HG02840 (cell line): ENCODE measurements around the gene TTLL7.
"Not testable (repeated sequence)": the region's sequence is repeated elsewhere in the genome, so short reads cannot be mapped to it uniquely, and the experiment has no call there.

Experiments used
- ATAC-seq: cut with Tn5 transposase; IDR thresholded peaks from one replicate; pipeline ENCODE4 v1.9.1; 2021; ENCODE audit warnings: mild to moderate bottlenecking, moderate library complexity, moderate number of reproducible peaks; ENCODE audit not compliant: unreplicated experiment, low FRiP score

Gene TTLL7

DNA sequence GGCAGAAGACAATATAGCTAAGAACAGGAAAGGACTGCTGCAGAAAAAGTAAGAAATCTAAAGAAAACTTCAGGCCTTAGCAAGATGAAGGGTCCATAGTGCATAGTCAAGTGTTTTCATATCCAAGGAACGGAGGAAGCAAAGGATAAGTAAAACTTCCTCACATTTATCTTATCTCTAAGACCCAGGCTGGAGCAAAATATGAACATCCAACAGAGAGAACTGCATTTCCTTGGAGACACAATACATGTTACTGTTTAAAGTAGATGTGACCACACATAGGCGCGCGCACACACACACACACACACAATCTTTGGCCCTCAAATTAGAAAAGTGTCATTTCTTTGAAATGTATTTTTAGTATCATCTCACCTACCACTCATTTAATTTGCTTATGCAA is 66.7 kb downstream of the TTLL7 start:
- ATAC-seq: no peak

DNA sequence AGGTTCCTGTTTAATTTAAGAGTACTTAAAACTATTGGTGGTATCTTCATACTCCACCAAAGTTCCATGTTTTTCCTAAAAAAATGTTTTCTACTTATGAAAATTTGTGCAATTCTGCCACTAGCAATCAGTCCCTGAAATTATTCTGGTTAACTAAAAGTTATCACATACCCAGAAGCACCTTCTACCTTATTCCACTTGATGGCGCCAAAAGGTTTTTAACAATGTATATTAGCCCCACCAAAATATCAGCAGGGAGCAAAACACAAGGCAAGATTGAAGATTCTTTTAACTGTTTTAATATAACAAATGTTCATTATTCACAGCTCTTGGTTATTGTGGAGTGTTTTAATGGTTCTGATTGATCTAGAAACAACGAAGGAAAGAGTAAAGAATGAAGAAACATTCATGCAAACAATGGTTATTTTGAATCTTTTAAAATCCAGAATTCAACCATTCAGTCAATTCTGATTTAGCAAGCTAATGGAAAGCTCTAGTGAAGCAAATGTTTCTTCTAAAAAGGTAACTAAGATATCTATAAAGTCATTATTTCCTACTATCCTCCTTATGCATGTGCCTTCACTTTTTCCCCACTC is 67.2 kb downstream of the TTLL7 start:
- no peak for ATAC-seq

DNA sequence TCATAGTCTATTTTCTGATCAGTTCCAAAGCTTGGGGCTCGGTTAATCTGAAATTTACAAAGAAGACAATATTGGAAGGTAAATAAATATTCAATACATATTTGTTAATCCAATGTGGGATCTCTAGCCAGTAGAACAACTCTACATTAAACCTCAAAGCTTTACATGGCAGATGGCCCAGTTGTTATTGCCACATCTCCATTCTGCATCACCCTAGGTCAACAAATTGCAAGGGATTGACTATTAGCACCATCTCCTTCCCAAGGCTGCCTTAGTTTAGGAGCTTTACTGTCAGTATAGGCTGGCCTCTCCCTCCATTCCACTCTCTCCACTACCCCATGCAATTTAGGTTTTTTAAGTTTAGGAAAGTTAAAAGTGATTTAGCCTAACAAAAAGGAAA is 69.7 kb downstream of the TTLL7 start:
- no peak for ATAC-seq

DNA sequence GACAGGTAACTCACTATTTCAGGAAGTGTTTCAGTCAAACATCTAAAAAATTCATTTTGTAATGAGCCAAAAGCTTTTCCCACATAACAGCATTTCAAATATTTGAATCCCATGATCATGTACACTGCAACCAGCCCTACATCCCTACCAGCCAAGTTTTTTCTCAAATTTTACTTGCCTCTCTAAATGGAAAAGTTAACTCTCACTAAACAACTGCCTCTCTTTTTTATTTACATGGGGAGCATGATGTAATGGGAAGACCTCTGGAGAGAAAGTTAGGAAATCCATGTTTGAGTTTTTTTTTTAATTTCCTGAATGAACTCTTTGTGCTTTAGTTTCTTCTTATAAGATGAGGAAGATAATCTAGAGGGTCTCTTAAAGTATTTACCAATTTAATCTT is 70.5 kb downstream of the TTLL7 start:
- ATAC-seq: no peak

DNA sequence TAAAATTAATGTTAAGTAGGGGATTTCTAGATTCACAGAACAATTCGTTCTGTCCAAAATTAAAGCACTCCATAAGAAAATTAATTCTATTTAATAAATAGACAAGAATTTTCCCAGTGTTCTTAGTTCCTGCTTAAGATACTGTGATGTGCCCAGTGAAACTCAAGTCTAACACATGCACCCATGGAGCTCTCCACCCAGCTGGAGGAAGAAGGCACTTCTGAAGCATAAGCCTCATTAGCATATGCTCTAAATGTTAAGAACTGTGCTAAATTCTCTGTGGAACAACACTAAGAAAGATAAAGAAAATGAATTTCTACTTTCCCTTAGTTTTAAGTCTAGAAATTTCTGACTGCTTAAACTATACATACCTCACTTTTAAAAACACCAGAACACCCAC is 71.2 kb downstream of the TTLL7 start:
- no peak for ATAC-seq

DNA sequence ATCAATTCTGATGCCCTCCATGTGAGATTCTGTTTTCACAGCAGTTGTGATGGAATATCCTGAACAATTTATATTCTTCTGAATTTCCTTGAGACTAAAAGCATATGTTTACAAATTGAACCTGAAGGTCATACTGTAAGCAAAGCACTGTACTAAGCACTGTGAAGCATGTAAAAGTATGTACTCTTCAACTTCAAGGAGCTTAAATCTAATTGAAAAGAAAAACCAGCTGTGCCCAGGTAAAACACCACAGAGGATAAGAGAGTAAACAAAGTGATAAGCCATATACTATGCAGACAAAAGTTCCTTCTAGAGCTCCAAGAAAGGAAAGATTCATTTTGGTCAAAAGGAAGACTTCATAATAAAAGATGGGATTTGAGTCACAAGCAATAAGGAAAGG is 71.9 kb downstream of the TTLL7 start:
- ATAC-seq: no peak

DNA sequence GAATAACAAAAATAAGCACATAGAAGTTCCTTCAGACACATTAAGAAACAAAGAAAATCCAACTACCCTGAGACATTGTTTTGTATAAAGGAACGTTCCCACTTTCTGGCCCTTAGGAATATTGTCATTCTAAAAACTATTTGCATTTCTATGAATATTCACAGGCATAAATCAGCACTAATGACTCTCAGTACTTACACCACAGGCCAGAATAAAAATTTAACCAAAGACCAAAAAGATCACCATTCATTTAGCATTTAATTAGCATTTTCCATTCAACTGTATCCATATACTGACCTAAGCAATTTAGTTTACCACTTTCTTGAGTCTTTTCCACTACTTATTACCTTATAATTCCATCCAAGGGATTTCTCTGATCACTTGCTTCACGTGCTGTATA is 75.4 kb downstream of the TTLL7 start:
- no peak for ATAC-seq

DNA sequence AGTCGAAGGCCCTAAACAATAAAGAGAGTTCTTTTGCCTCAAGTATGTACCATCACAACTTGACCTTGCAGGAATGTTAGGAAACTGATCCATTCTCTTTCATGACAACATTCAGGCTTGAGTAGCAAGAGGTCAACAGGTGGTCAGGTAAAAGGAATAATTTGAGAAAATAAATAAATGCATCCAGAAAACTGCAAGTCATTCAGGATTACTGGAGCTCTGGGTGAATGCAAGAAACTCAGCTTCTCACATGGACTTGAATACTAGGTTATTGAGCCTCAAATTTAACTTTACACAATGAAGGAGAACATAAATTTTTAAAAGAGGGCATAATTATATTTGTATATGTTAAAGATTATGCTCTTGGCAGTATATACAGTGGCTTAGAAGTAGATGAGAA is 76.5 kb downstream of the TTLL7 start:
- ATAC-seq: no peak

DNA sequence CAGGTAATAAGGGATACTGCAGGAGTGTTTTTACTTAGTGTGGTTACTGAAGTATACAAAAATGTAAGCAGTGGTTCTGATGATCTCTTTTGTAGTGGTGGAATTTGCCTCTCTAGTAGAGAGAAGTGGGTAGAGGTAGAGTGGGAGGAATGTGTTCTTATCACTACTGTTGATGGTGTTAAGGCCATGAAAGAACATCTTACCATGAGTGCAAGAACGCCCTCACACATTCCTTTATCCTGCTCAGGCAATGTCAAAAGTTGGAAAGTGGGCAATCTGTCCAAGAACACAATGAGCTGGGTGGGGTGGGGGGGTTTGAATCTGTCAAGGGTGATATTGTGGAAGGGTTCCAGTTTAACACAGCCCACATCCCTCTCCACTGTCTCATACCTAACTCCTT is 78.6 kb downstream of the TTLL7 start:
- ATAC-seq: no peak

DNA sequence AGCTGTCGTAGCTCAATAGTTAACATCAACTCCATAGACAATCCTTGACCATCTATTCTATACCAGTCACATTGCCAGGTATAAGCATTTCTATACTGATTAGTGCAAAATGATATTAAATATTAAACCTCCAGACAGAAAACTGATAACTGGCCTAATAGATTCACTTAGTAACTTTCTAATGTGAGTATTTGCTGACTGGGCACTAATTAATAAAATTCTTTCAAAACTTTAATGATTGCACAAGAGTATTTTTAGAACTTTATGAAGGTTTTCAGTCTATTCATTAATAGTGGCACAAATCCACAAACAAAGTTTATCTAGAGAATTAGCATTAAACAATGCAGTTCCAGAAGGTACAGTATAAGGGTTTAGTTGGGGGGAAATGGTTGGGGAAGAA is 79.1 kb downstream of the TTLL7 start:
- ATAC-seq: no peak

DNA sequence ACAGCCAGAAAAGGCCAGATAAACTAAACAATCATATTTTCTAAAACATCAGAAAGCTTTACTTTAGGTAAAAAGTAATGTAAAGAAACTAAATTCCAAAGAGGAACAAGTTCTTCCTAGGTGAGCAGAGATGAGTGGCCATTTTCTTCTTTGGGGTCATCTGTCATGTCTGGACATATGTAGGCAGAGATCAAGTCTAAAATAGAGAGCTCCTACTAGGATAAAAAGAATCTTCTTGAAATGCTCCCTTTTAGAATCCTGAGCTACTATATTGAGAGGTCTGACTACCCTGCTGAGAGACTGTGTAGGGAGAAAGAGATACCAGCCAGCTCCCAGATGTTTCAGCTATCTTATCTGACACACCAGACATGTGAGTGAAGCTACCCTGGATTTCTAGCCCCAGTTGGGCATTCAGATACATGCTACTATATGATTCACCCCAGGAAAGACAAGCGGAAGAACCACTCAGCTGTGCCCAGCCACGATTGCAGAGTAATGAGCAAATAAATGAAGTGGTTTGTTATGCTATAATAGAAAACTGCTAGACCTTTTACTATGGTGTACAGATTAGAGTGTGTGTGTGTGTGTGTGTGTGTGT is 80.1 kb downstream of the TTLL7 start:
- ATAC-seq: no peak

DNA sequence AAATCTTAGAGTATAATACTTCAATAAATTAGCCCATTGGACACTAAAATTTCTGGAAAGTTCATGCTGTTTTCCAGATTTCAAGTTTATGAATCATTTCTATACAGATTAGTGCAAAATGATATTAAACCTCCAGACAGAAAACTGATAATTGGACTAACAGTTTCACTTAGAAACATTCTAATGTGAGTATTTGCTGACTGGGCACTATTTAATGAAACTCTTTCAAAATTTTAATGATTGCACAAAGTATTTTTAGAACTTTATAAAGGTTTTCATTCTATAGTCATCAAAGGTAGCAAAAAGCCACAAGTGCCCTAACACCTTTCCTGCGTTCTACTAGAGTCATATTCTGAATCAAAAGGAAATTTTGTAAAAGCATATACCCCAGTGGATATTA is 81.0 kb downstream of the TTLL7 start:
- ATAC-seq: no peak

DNA sequence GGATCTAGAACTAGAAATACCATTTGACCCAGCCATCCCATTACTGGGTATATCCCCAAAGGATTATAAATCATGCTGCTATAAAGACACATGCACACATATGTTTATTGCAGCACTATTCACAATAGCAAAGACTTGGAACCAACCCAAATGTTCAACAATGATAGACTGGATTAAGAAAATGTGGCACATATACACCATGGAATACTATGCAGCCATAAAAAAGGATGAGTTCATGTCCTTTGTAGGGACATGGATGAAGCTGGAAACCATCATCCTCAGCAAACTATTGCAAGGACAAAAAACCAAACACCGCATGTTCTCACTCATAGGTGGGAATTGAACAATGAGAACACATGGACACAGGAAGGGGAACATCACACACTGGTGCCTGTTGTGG is 82.8 kb downstream of the TTLL7 start:
- not testable (repeated sequence) for ATAC-seq

DNA sequence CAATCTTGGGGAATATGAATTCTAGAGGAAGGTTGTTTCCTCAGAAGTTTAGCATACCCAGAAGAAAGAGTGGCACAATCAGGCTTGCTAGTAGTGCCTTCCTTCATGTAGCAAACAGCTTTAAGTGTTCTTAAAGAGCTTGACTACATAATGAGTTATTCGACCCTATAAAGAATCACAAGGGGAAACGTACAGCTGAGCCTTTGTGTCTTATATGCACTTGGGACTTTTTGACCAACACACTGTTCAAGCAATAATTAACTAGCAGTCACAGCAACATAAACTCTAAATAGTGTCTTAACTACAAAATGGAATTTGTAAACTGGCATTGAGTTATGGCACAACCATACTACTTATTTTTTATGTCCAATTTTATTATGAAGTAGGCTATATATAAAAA is 86.1 kb downstream of the TTLL7 start:
- no peak for ATAC-seq

DNA sequence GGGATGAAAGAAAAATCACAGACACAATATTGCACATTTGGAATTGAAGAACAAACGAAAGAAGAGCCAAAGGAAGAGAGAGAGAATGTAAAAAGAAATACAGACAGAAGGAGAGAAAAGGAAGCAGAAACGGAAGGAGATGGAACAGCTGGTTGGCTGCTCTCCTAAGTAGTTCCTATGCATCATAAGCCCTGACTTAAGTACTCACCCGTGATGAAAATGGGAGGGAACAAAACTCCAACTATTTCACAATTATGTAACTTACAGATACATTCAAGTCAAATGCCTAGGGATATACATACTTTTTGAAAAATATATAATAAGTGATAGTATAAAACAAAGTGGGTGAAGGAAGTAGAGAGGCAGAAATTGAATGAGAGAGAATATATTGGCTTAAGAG is 88.5 kb downstream of the TTLL7 start:
- ATAC-seq: no peak

DNA sequence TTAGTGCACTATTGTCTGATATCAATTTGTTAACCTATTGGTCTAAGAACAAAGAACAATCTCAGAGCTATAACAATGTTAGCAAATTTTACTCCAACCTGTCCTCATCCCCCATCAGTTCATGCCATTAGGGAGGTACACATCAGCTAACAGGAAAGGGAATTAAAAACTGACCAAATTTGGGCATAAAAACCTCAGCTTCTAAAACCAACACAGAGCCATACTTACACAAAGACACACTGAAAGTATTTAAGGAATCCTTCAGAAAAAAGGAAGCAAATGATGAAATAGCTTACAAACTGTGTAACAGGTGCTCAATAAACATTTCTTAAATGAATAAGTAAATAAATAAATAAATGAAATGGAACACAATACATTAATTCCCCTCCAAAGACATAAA is 89.2 kb downstream of the TTLL7 start:
- ATAC-seq: no peak

DNA sequence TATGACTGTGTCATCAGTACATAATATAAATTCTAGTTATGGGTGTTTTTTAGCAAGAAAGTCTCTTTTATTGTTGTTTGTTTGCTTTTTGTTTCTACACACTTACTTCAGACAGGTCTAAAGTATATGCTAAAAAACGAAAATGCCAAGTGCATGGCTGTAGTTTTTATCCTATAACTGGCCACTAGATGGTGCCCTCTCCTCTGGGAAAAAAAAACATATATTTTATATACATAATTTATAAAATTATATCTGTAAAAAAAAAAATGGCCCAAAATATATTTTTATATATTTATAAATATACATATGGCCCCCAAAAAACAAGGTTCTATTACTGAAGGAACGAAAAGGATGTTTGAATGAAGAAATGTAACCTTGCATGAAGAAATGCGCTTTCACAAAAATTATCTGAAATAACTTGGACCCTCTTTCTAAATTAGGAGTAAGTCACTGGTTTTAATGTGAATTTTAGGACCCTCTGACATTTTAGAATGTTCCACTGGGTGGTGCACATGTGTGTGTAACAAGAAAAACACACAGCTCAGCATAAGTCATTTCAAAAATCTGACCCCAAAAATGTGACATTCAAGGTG is 93.5 kb downstream of the TTLL7 start:
- ATAC-seq: no peak

DNA sequence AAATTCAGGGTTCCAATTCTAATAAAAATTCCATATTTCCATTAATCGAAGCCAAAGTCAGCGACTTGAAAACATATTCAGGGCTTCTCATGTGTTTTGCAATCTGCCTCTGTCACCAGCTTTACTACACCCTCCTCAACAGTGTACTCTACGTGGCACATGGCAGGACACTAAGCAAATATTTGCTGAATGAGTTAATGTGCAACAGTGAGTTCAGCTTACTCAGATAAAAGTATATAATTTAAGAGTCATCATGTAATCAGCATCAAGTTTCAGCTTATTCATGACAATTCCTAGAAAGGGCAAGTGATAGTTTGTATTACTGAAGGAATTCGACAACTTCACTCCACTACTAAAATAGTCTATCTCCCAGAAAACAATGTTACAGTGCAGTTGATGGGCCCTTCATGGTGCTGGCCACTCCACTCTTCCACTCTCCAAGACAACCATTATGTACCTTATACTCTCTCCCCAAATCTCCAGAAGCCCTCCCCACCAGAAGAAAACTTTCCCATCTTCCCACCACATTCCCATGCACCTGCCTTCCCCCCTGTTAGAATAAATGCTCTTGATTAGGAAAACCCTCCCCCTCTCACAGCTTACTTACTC is 97.3 kb downstream of the TTLL7 start:
- ATAC-seq: no peak

DNA sequence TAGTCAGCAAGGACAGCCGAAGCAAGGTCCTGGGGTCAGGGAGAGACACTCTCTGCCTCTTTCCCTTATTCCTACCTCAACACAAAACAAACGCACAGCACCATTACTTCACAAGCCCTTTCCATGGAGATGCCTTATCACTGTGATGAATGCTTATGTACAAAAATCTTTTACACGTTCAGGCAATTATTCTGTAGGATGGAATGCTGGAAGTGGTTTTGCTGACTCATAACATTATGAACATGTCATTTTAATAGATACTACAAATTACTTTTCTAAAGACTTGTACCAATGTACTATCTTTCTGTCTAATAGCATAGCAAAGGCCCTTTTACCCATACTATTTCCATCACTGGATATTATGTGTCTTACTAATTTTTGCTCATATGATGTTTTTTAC is 98.4 kb downstream of the TTLL7 start:
- no peak for ATAC-seq

DNA sequence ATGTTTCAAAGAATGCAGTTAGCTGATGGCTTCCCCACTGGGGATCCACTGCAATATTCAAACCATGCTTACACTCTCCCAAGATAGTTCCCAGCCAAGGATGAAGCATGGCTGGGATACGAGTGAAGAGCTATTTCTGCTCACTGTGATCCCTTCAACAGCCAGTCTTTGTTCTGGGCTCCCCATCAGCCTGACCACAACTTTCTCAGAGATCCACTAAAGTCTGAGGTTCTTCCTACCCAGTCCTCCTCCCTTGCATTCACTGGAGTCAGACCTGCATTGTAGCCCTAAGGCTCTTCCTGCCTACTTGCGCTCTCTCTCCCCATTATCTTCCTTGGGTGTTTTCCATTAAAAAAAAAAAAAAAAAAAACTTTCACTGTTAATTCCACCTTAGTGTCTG is 101.4 kb downstream of the TTLL7 start:
- no peak for ATAC-seq

DNA sequence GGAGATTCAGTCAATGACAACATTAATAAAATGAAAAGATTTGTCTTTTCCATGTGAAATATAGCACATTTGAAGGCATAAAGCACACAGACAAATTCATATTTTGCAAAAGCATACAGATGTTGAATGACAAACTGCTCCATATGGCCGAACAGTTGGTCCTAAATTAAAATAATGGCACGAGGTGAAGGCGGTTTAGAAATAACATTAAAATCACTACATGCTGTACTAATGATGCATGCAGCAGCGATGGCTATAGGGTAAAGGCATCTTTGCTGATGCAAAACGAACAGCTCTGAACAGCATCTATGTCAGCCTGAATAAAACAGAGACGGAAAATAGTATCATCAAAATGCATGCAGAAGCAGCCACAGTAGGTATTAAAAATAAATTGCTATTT is 102.6 kb downstream of the TTLL7 start:
- ATAC-seq: no peak

DNA sequence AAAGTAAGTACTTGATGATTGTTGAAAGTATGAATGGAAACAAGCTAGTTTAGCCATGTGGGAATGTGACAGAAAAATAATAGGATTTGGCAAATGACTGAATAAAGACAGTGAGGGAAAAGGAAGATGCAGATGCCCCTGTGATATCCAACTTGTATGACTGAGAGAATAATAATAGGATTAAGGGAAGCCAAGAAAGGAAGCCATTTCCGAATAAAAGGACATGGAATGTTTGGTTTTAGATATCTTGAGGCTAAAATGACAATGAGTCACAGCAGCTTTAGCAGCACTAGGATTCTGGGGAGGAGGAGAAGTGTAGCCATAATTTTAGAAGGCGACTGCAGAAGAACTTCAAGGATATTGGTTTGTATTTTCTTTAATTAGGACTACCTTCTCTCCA is 109.2 kb downstream of the TTLL7 start:
- ATAC-seq: no peak
